H9 (cell line): Measurements from ENCODE around the gene CYB5R3. TPM values are rescaled to one million over a fixed set of nuclear protein-coding genes. Genes with fewer than 3 reads are reported as not detected.

Experiments used
- DNase-seq: peaks from one replicate; pipeline ENCODE4 v3.0.0-alpha.2; 2017
- H2AFZ ChIP-seq: one replicate; pipeline ENCODE4 v1.6.1; 2013; ENCODE audit warnings: mild to moderate bottlenecking, low read length, control low read depth, moderate library complexity
- H2AK5ac ChIP-seq: 2 replicates; pipeline ENCODE4 v1.6.1; 2013; ENCODE audit warnings: low read length, control low read depth, mixed read lengths; ENCODE audit not compliant: insufficient read length
- H2BK120ac ChIP-seq: one replicate; pipeline ENCODE4 v1.6.1; 2013; ENCODE audit warnings: low read depth, mild to moderate bottlenecking, low read length, control low read depth, inconsistent platforms; ENCODE audit not compliant: poor library complexity, severe bottlenecking
- H2BK12ac ChIP-seq: 2 replicates; pipeline ENCODE4 v1.6.1; 2013; ENCODE audit warnings: low read length, control low read depth, mixed read lengths, low read depth; ENCODE audit not compliant: insufficient read length
- H2BK15ac ChIP-seq: 2 replicates; pipeline ENCODE4 v1.6.1; 2013; ENCODE audit warnings: low read depth, low read length, control low read depth
- H2BK20ac ChIP-seq: one replicate; pipeline ENCODE4 v1.6.1; 2013; ENCODE audit warnings: low read depth, mild to moderate bottlenecking, low read length, control low read depth, inconsistent platforms; ENCODE audit not compliant: poor library complexity, severe bottlenecking
- H2BK5ac ChIP-seq: 2 replicates; pipeline ENCODE4 v1.6.1; 2013; ENCODE audit warnings: low read length, control low read depth, mixed read lengths; ENCODE audit not compliant: insufficient read length
- H3K14ac ChIP-seq: 2 replicates; pipeline ENCODE4 v1.6.1; 2013; ENCODE audit warnings: low read length, control low read depth; ENCODE audit not compliant: insufficient read depth
- H3K18ac ChIP-seq: 2 replicates; pipeline ENCODE4 v1.6.1; 2013; ENCODE audit warnings: low read depth, mild to moderate bottlenecking, mixed read lengths, low read length, control low read depth; ENCODE audit not compliant: insufficient read length
- H3K23ac ChIP-seq: 2 replicates; pipeline ENCODE4 v1.6.1; 2013; ENCODE audit warnings: low read length, control low read depth, mixed read lengths, low read depth; ENCODE audit not compliant: insufficient read length
- H3K23me2 ChIP-seq: 2 replicates; pipeline ENCODE4 v1.6.1; 2013; ENCODE audit warnings: low read depth, mild to moderate bottlenecking, mixed read lengths, low read length, control low read depth; ENCODE audit not compliant: insufficient read length, poor library complexity, severe bottlenecking
- H3K27ac ChIP-seq: 2 replicates; pipeline ENCODE4 v1.5.1; 2013; ENCODE audit warnings: low read length, control low read depth, mixed read lengths, low read depth; ENCODE audit not compliant: insufficient read length
- H3K27me3 ChIP-seq: 2 replicates; pipeline ENCODE4 v1.6.1; 2013; ENCODE audit warnings: low read length, control low read depth, inconsistent platforms; ENCODE audit not compliant: insufficient read depth
- H3K4ac ChIP-seq: 2 replicates; pipeline ENCODE4 v1.6.1; 2013; ENCODE audit warnings: low read depth, mild to moderate bottlenecking, control low read depth, inconsistent platforms, low read length, moderate library complexity
- H3K4me1 ChIP-seq: 2 replicates; pipeline ENCODE4 v1.6.1; 2013; ENCODE audit warnings: low read length, control low read depth, inconsistent platforms; ENCODE audit not compliant: insufficient read depth
- H3K4me2 ChIP-seq: 2 replicates; pipeline ENCODE4 v1.6.1; 2013; ENCODE audit warnings: low read length, control low read depth, mixed read lengths; ENCODE audit not compliant: insufficient read length, insufficient read depth
- H3K56ac ChIP-seq: 2 replicates; pipeline ENCODE4 v1.6.1; 2013; ENCODE audit warnings: low read depth, mild to moderate bottlenecking, mixed read lengths, low read length, control low read depth; ENCODE audit not compliant: insufficient read length
- H3K79me1 ChIP-seq: 2 replicates; pipeline ENCODE4 v1.6.1; 2013; ENCODE audit warnings: low read depth, mild to moderate bottlenecking, moderate library complexity, low read length, control low read depth, inconsistent platforms; ENCODE audit not compliant: insufficient read depth, poor library complexity, severe bottlenecking
- H3K79me2 ChIP-seq: 2 replicates; pipeline ENCODE4 v1.6.1; 2013; ENCODE audit warnings: low read length, control low read depth, inconsistent platforms; ENCODE audit not compliant: insufficient read depth
- H3K9ac ChIP-seq: 2 replicates; pipeline ENCODE4 v1.6.1; 2013; ENCODE audit warnings: low read length, control low read depth, mixed read lengths; ENCODE audit not compliant: insufficient read length; ENCODE audit errors: extremely low read depth
- H3K9me3 ChIP-seq: one replicate; pipeline ENCODE4 v1.6.1; 2013; ENCODE audit warnings: low read depth, low read length, inconsistent platforms; ENCODE audit not compliant: control insufficient read depth
- H3T11ph ChIP-seq: one replicate; pipeline ENCODE4 v1.6.1; 2013; ENCODE audit warnings: mild to moderate bottlenecking, low read length, control low read depth, inconsistent platforms
- H4K20me1 ChIP-seq: one replicate; pipeline ENCODE4 v1.6.1; 2013; ENCODE audit not compliant: control insufficient read depth, insufficient read length, insufficient read depth
- H4K5ac ChIP-seq: 2 replicates; pipeline ENCODE4 v1.6.1; 2013; ENCODE audit warnings: low read depth, mild to moderate bottlenecking, mixed read lengths, low read length, control low read depth; ENCODE audit not compliant: insufficient read length
- H4K8ac ChIP-seq: replicated peaks from 2 replicates; pipeline ENCODE4 v1.6.1; 2013; ENCODE audit warnings: low read length, control low read depth, mixed read lengths, low read depth; ENCODE audit not compliant: insufficient read length
- H4K91ac ChIP-seq: 2 replicates; pipeline ENCODE4 v1.6.1; 2013; ENCODE audit warnings: low read depth, mild to moderate bottlenecking, moderate library complexity, mixed read lengths, low read length, control low read depth; ENCODE audit not compliant: insufficient read length
- H3K27ac Mint-ChIP-seq, 3 experiments: 2 replicates in 2 of 3; 3 replicates in 1 of 3; pipeline ENCODE4 v1.8.0; 2020 to 2021; ENCODE audit warnings: mixed read lengths in 3 of 3, mild to moderate bottlenecking in 1 of 3, moderate library complexity in 1 of 3
- H3K27me3 Mint-ChIP-seq: 2 replicates; pipeline ENCODE4 v1.8.0; 2021; ENCODE audit warnings: low read depth, mild to moderate bottlenecking, moderate library complexity, mixed read lengths
- H3K36me3 Mint-ChIP-seq, 3 experiments: 2 replicates in 2 of 3; 3 replicates in 1 of 3; pipeline ENCODE4 v1.8.0; 2020 to 2021; ENCODE audit warnings: low read depth in 3 of 3, mixed read lengths in 3 of 3; ENCODE audit not compliant: insufficient read depth in 1 of 3
- H3K4me1 Mint-ChIP-seq, 2 experiments: 2 replicates each; pipeline ENCODE4 v1.8.0; 2020; ENCODE audit warnings: mixed read lengths in 2 of 2
- H3K4me3 Mint-ChIP-seq, 2 experiments: 2 replicates in 1 of 2; 3 replicates in 1 of 2; pipeline ENCODE4 v1.8.0; 2020 to 2021; ENCODE audit warnings: mild to moderate bottlenecking in 2 of 2, mixed read lengths in 2 of 2, moderate library complexity in 1 of 2
- H3K9me3 Mint-ChIP-seq, 2 experiments: 2 replicates in 1 of 2; 3 replicates in 1 of 2; pipeline ENCODE4 v1.8.0; 2020; ENCODE audit warnings: mild to moderate bottlenecking in 2 of 2, mixed read lengths in 2 of 2, moderate library complexity in 1 of 2
- CTCF ChIP-seq: fragments of 200-600 bp; sonication (generic); conservative IDR thresholded peaks from 3 replicates; pipeline ENCODE4 v1.8.0; 2021; ENCODE audit warnings: antibody characterized with exemption, mild to moderate bottlenecking
- WGBS: extraction: QIAGEN DNeasy Blood & Tissue Kit; methylation state at CpG from one replicate; pipeline ENCODE4 v1.1.7; 2013; ENCODE audit warnings: missing lambda C conversion rate, low lambda C conversion rate, mixed read lengths; ENCODE audit not compliant: insufficient read length; ENCODE audit errors: extremely low coverage; 5-methylcytosine and 5-hydroxymethylcytosine counted together
- total RNA-seq: library from RNA; stranded (reverse); gene quantifications from 2 replicates; pipeline ENCODE4 v1.2.1, GENCODE V29; 2021

The CYB5R3 gene
- total RNA-seq, 1 experiment from 2014 or later = 97.4 TPM

DNA sequence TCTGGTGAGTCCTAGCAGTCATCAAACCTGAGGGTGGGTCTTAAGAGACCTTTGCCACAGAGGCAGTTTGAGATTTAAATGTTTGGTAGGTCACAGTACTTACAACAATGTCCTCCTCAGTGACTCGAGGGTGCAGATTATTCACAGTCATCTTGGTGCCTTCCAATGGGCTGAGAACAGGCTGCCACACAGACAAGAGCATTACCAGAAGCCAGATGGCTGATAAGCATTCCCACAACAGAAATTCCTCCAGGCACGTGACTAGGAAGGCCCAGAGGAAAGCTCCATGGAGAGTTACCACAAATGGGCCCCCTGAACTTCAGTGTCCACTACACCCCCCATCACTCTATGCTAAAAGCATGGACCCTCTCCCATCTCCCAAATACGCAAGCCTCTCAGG, 53.8 kb downstream of the CYB5R3 start:
- Histone ChIP-seq H3K9me3 (no peaks in the 10 kb centered on the region), H2BK15ac (no peak overlapping the region), H3K79me2 (no peaks in the 10 kb centered on the region), H4K20me1 (no peaks in the 10 kb centered on the region), H3K27me3 (no peaks in the 10 kb centered on the region), H3K56ac (no peak overlapping the region), H2BK5ac (no peak overlapping the region), H3K14ac (no peak overlapping the region), H2BK120ac (no peak overlapping the region), H3K23ac (no peak overlapping the region), H4K91ac (no peak overlapping the region), H3K4me2 (no peak overlapping the region), H3K79me1 (peaks cover 3% of the 10 kb centered on the region), H2BK20ac (no peak overlapping the region), H4K8ac (no peak overlapping the region), H3K4ac (no peak overlapping the region), H3K4me1 (no peaks in the 10 kb centered on the region; the same call in 1 of the 2 replicates), H3K27ac (no peak overlapping the region), H4K5ac (no peak overlapping the region), H3T11ph (no peak overlapping the region), H3K23me2 (no peaks in the 10 kb centered on the region), H3K18ac (no peak overlapping the region), H2BK12ac (no peak overlapping the region), H3K9ac (no peak overlapping the region), H2AK5ac (no peak overlapping the region), H2AFZ (no peak overlapping the region)
- Mint-ChIP-seq H3K27me3 (no peaks in the 10 kb centered on the region), H3K9me3 (no peaks in the 10 kb centered on the region), H3K36me3 (peaks cover 51 to 93% (median 90%) of the 10 kb centered on the region in 3 experiments; a peak in 6 of 7 replicates), H3K4me3 (no peak overlapping the region), H3K27ac (no peak overlapping the region; a peak in 1 of 7 replicates), H3K4me1 (no peaks in the 10 kb centered on the region)
- no peak for DNase-seq
- no peak for TF ChIP-seq CTCF
- no CpG with 5 or more reads among the region's 3 CpGs for WGBS
